NCI-H1694 treated with DMSO at 0.1 percent for 48 hours (cell line): ENCODE data around the gene TMEM144.

ENCODE experiments used
- DNase-seq: peaks from one replicate; lab custom pipeline; 2025; lab: John Stamatoyannopoulos, UW

The TMEM144 gene

GRCh38 chr4:158300012-158300411 is 89.7 kb downstream of the TMEM144 start:
- no peak for DNase-seq

- DNase-seq: no peak
These were observed 92.0 kb downstream of the TMEM144 start for GRCh38 chr4:158302076-158302866.

GRCh38 chr4:158304694-158305093 is 94.4 kb downstream of the TMEM144 start:
- no peak for DNase-seq
